CD4-positive, alpha-beta T cell treated with Interleukin-17A for 4 hours (primary cell): ENCODE measurements around the gene PFAS.

ENCODE experiments used
- DNase-seq: peaks from one replicate; pipeline ENCODE4 v3.0.0-alpha.2; 2020; ENCODE audit warnings: mixed read lengths

PFAS gene

DNA sequence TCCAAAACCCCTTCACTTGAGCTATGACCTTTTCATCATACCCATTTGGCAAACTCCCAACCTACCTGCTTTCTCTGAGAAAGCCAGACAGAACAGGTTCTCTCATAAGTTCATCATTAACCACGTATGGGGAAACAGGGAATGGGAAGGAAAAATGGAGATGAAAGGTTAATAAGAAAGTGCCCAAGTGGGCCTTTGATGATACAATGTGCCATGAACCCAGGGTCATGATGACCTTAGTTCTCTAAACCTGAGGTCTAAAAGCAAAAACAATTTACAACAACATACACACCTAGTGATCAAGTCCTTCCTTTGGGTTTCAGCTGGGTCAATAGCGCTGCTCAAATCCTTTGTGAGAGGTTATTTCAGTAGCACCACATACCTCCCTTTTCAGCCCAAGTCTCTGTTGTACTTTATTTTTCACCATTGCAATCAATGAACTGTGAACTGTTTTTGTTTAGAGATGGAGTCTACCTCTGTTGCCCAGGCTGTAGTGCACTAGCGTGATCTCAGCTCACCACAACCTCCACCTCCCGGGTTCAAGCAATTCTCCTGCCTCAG lies 24.9 kb downstream of the PFAS start:
- DNase-seq = no peak

- no peak for DNase-seq
These were observed 25.7 kb downstream of the PFAS start for GRCh38 chr17:8274816-8275215.

DNA sequence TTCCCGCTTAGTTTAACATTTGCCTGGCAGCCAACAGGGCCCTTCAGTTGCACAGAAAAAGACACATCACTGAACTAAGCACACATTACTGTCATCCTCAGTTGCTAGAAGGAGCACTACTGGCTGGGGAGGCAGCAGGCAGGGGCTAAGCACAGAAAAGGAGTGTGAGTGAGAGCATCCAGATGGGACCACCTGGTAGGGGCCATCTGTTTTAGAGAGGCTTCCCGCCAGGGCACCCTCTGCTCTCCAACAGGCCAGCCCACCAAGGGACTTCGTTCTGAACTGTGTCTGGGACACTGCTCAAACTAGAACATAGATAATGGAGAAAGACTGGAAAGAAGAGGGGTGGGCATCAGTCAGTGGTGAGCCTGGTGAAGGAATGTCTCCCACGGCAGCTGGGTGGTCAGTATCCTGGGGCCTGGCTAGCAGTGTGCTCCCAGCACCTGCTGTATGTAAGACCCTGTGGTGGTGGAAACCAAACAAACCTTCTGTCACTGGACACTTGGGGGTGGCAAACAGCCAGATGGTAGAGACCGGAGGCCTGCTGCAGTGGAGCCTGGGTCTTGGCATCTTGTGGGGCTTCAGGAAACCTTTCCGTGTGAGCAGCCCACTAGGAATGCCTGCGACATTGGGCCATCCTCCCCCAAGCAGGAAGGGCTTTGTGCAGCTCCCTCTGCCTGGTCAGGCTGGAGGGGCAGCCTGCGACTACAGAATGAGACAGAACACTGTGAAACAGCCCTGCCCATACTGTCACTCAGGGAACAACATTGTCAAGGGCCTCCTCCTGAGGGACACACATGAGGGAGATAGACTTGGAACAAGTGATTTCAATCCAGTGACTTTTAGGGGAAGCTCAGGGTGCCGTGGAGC lies 26.6 kb downstream of the PFAS start:
- no peak for DNase-seq

GRCh38 chr17:8277317-8277716 lies 28.2 kb downstream of the PFAS start:
- DNase-seq = no peak

- DNase-seq = no peak
These were observed 33.3 kb downstream of the PFAS start for GRCh38 chr17:8282345-8282744.

DNA sequence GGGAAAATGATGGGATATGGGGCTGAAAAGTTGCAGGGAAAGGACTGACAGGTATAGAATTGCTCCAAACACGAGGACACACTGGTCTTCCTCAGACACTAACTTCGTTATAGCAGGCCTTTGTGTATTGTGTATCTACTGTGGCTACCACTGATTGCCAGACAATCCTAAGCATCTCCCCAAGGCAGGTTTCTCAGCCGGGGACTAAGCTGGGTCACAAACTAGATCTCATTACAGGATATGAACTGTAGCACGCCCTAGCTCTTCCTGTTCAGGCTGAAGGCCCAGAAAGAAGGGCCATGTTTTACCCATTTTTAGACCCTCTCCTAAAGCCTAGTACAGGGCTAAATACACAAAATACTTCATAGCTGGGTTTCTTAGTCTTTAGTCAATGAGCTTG lies 34.3 kb downstream of the PFAS start:
- DNase-seq = no peak

GRCh38 chr17:8284126-8284525 lies 35.0 kb downstream of the PFAS start:
- no peak for DNase-seq

GRCh38 chr17:8285270-8286181 lies 36.4 kb downstream of the PFAS start:
- DNase-seq = no peak

DNA sequence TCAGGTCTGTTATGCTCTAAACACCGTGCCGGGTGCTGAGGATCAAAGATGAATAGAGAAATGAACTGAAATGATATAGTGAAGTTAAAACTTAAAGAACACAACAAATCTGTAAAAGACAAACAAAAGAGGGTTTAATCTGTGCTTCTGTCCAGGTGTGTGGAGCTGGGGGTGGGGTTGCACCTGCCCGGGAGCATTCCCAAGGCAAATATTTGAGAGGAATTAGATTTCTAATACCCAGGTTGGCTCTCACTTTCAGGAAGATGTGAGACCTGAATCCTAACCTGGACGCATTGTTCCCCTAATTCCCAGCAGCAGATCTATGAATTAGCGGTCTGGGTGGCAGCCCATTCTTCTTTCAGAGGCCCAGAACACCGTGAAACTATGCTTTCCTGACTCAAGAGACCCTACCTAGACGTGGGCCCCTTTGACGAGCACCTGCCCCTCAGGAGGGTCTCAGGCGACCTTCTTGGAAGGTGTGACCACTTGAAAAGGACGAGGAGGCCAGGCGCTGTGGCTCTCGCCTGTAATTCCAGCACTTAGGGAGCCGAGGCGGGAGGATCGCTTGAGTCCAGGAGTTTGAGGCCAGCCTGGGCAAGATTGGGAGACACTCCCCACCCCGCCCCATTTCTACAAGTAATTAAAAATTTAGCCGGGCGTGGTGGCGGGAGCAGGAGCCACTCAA lies 38.7 kb downstream of the PFAS start:
- DNase-seq = no peak

DNA sequence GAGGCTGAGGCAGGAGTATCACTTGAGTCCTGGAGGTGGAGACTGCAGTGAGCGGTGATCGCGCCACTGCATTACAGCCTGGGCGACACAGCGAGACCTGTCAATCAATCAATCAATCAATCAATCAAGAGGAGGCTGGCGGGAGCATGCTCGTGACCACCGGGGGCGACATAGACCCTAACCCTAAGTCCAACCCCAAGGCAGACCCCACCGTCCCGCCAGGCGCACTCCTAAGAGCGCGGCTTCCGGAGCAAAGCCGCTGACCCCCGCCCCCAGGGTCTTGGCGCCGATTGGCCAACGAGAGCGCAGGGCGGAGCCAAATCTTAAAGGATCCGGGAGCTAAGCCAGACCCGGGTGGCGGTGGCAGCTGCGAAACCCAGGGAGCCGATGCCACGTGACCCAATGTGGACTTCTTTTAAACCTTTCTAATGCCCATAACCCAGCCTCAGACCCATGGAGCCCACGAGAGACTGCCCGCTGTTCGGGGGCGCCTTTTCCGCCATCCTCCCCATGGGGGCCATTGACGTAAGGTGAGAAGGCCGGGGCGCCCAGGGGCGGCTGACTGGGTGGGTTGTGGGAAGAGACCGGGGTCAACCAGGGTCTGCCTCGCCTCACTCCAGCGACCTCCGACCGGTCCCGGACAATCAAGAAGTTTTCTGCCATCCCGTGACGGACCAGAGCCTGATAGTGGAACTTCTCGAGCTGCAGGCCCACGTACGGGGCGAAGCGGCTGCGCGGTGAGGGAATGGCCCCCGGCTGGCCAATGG lies 39.4 kb downstream of the PFAS start, which contains the start of gene RANGRF:
Gene RANGRF, plus strand, starts transcription at position 335 of the 767 bp plus-strand sequence. Its CDS starts 119 bp downstream, at position 454.
- DNase-seq = peak; percentile 87

- no peak for DNase-seq
These were observed 40.0 kb downstream of the PFAS start for GRCh38 chr17:8289103-8289397.

DNA sequence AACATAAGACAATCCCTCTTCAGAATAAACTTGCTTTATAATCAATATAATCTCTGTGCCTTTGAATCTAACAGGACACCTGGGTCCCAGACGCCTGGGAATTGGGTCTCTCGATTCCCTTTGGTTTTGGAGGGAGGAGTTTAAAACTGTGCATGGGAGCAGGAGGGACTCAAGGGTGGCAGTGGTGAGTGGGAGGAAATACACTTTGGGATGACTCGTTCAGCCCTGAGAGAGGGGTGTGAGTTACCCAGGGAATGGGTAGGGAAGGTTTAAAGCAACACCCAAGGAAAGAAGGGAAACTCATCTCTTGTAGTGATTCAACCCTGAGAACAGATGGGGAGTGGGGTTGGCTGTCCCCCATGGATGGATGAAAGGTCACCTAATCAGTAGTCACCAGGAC lies 41.0 kb downstream of the PFAS start:
- no peak for DNase-seq

DNA sequence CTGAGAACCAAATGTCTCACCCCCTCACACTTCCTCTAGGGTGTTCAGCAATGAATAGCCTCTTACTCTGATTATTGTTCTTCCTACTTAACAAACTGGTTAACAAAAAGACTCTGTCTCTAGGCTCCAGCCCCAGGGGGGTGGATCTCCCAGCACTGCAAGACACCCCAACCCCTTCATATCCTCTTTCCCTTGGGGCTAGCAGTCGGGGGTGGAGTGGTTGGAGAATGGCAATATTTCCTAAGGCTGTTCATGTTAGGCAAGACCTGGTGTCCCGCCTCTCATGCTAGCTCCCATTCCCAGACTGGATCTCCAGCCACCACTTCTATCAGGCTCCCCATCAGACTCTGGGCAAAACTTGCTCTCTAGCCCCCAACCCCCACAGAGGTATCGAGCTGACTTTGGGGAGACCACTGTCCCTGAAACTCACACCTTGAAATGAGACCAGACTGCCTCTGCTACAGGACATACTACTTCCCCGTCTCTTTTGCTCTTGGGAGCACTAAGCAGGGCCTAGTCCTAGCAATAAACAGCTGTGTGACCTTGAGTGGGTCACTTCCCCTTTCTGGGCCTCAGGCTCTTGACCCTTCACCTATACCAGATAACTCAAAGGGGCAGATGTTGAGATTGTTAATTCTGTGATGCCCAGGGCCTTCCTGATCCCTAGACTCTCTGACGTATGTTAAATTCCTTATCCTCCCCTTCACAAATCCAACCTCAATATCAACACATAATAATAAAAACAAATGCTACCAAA lies 43.7 kb downstream of the PFAS start:
- no peak for DNase-seq

GRCh38 chr17:8294361-8294760 lies 45.3 kb downstream of the PFAS start:
- DNase-seq = no peak

DNA sequence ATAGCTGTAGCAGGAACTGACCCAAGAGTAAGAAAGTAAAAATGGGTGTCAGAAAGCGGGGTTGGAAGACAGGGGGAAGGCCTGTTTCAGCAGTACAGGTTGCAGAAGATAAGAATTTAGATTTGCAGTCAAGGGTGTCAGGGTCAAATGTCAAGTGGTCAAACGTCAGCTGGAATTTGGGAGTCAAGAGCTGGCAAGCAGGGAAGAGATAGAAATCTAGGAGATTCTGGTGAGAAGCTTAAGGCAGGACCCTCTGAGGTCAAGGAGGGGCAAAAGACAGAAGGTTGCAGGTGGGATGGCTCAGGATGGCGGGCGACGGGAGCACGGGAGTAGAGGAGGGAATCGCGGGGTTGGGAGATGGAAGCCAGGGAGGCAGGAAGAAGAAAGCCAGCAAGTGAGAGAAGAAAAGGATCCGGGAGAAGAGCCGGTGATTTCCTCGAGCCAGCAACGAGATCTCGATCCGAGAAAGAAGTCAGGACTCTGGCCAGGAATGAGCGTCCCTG lies 45.8 kb downstream of the PFAS start:
- DNase-seq = no peak

GRCh38 chr17:8300226-8300625 lies 51.1 kb downstream of the PFAS start:
- no peak for DNase-seq

GRCh38 chr17:8300627-8301242 lies 51.6 kb downstream of the PFAS start:
- peak; percentile 70 for DNase-seq

DNA sequence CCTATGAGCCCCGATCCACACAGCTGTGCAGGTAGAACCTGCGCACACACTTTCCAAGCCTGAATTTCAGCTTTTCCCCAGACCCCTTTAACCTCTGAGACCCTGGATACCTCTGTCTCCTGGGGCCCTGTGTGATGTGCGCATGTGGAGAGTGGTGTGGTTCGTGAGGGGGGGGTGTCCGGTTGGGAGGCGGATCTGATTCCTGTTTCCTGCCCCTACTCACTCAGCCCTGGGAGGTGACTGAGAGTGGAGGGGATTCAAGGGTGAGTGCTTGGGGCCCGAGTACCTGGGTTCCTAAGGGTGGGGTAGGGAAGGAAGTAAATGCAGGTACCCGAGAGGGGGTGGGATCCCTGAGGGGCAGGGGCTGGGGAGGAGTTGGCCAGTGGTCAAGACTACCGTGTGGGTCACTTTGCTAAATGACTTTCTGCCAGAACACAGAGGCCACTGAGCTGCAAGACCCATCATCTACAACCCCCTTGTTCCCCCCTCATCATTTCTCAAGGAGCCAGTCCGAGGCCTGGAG lies 61.6 kb downstream of the PFAS start:
- no peak for DNase-seq

GRCh38 chr17:8311131-8311790 lies 62.2 kb downstream of the PFAS start:
- no peak for DNase-seq

GRCh38 chr17:8312251-8312650 lies 63.2 kb downstream of the PFAS start:
- no peak for DNase-seq
